Neural cell (in vitro differentiated cells): ENCODE measurements around the gene SHISA2. TPM values are rescaled to one million over a fixed set of nuclear protein-coding genes. Genes with fewer than 3 reads are reported as not detected.

Experiments
- H2AFZ ChIP-seq: fragments of 200-600, 300-800 bp; sonication (generic), shearing (Covaris generic); 2 replicates; pipeline ENCODE4 v1.6.0; 2014; ENCODE audit warnings: low read depth, mild to moderate bottlenecking, antibody characterized with exemption, low read length, moderate library complexity
- H3F3A ChIP-seq: fragments of 200-600 bp; shearing (Covaris generic); 2 replicates; pipeline ENCODE4 v1.6.1; 2016; ENCODE audit warnings: mild to moderate bottlenecking, moderate library complexity, mixed read lengths, antibody characterized with exemption, low read length; ENCODE audit not compliant: insufficient read depth, poor library complexity, severe bottlenecking
- H3K27ac ChIP-seq: fragments of 200-600, 300-800 bp; sonication (generic), shearing (Covaris generic); 2 replicates; pipeline ENCODE4 v1.5.1; 2014; ENCODE audit warnings: mild to moderate bottlenecking, low read length, moderate library complexity
- H3K27me3 ChIP-seq: fragments of 300-800, 200-600 bp; sonication (generic), shearing (Covaris generic); 2 replicates; pipeline ENCODE4 v1.6.0; 2014; ENCODE audit warnings: mild to moderate bottlenecking, low read depth, low read length, moderate library complexity; ENCODE audit not compliant: insufficient read depth
- H3K36me3 ChIP-seq: fragments of 300-800, 200-600 bp; sonication (generic), shearing (Covaris generic); 2 replicates; pipeline ENCODE4 v1.5.1; 2014; ENCODE audit warnings: mild to moderate bottlenecking, antibody characterized with exemption, low read length, moderate library complexity; ENCODE audit not compliant: insufficient read depth
- H3K4me2 ChIP-seq: fragments of 300-800, 200-600 bp; sonication (generic), shearing (Covaris generic); 2 replicates; pipeline ENCODE4 v1.6.0; 2014; ENCODE audit warnings: mild to moderate bottlenecking, low read length
- H3K4me3 ChIP-seq: fragments of 300-800, 200-600 bp; sonication (generic), shearing (Covaris generic); 2 replicates; pipeline ENCODE4 v1.5.1; 2014; ENCODE audit warnings: mild to moderate bottlenecking, low read length, moderate library complexity
- H3K79me2 ChIP-seq: fragments of 200-600 bp; shearing (Covaris generic); replicated peaks from 2 replicates; pipeline ENCODE4 v1.6.0; 2014; ENCODE audit warnings: mild to moderate bottlenecking, low read length, moderate library complexity; ENCODE audit not compliant: insufficient read depth
- H3K9ac ChIP-seq: fragments of 300-800, 200-600 bp; sonication (generic), shearing (Covaris generic); 2 replicates; pipeline ENCODE4 v1.6.1; 2016; ENCODE audit warnings: mild to moderate bottlenecking, low read length, mixed read lengths
- H3K9me2 ChIP-seq: fragments of 200-600 bp; shearing (Covaris generic); 2 replicates; pipeline ENCODE4 v1.6.1; 2016; ENCODE audit warnings: mild to moderate bottlenecking, low read length, mixed read lengths; ENCODE audit not compliant: insufficient read depth
- H3K9me3 ChIP-seq: fragments of 200-600, 300-800 bp; sonication (generic), shearing (Covaris generic); 2 replicates; pipeline ENCODE4 v1.6.1; 2016; ENCODE audit warnings: mild to moderate bottlenecking, mixed run types, low read length, moderate library complexity, mixed read lengths
- H4K20me1 ChIP-seq: fragments of 200-600 bp; shearing (Covaris generic); 2 replicates; pipeline ENCODE4 v1.6.1; 2016; ENCODE audit warnings: mild to moderate bottlenecking, mixed run types; ENCODE audit not compliant: insufficient read depth
- CTCF ChIP-seq: fragments of 450-650 bp; IDR thresholded peaks from 2 replicates; pipeline ENCODE4 v1.5.1; 2014; ENCODE audit warnings: antibody characterized with exemption, mild to moderate bottlenecking, moderate library complexity; ENCODE audit not compliant: poor library complexity, severe bottlenecking
- EP300 ChIP-seq: fragments of 450-650 bp; conservative IDR thresholded peaks from 2 replicates; pipeline ENCODE4 v1.6.1; 2014; ENCODE audit warnings: antibody characterized with exemption, mild to moderate bottlenecking, moderate library complexity; ENCODE audit not compliant: poor library complexity, severe bottlenecking
- MXI1 ChIP-seq: fragments of 450-650 bp; conservative IDR thresholded peaks from 2 replicates; pipeline ENCODE4 v1.6.1; 2014; ENCODE audit warnings: antibody characterized with exemption, mild to moderate bottlenecking; ENCODE audit not compliant: poor library complexity, severe bottlenecking
- POLR2AphosphoS5 ChIP-seq: IDR thresholded peaks from 2 replicates; pipeline ENCODE4 v1.6.1; 2012
- RAD21 ChIP-seq: fragments of 450-650 bp; conservative IDR thresholded peaks from 2 replicates; pipeline ENCODE4 v1.6.1; 2014; ENCODE audit warnings: antibody characterized with exemption, mild to moderate bottlenecking, moderate library complexity
- REST ChIP-seq: IDR thresholded peaks from 2 replicates; pipeline ENCODE4 v1.6.1; 2012; ENCODE audit warnings: borderline replicate concordance
- SMC3 ChIP-seq: fragments of 450-650 bp; conservative IDR thresholded peaks from 2 replicates; pipeline ENCODE4 v1.6.1; 2014; ENCODE audit warnings: antibody characterized with exemption, mild to moderate bottlenecking, moderate library complexity; ENCODE audit not compliant: poor library complexity
- polyA plus RNA-seq: library from polyadenylated mRNA; depleted of rRNA; stranded (reverse); fragments of >200 nt; gene quantifications from 2 replicates; pipeline ENCODE4 v1.2.3, GENCODE V29; 2014

The SHISA2 gene
- polyA plus RNA-seq, 1 donor from 2014 or later, result 2.3 TPM

- H3K9me3 ChIP-seq, result no peaks in the 10 kb centered on the region
- H3K4me2 ChIP-seq, result no peak overlapping the region
- no peak overlapping the region for H2AFZ ChIP-seq
- H4K20me1 ChIP-seq, result no peaks in the 10 kb centered on the region
- H3K79me2 ChIP-seq, result no peaks in the 10 kb centered on the region
- no peaks in the 10 kb centered on the region for H3F3A ChIP-seq
- H3K4me3 ChIP-seq, result no peak overlapping the region
- H3K27me3 ChIP-seq, result no peaks in the 10 kb centered on the region
- no peak overlapping the region for H3K9ac ChIP-seq
- H3K9me2 ChIP-seq, result no peaks in the 10 kb centered on the region
- no peak for TF ChIP-seq MXI1
- no peak overlapping the region for H3K27ac ChIP-seq
- H3K36me3 ChIP-seq, result no peaks in the 10 kb centered on the region
Measured at GRCh38 chr13:26061947-26062346, 10.1 kb upstream of the SHISA2 start.

- no peaks in the 10 kb centered on the region for H3K9me2 ChIP-seq
- no peaks in the 10 kb centered on the region for H3K36me3 ChIP-seq
- H3K27ac ChIP-seq, result no peak overlapping the region
- no peak overlapping the region for H3K4me3 ChIP-seq
- H3K9ac ChIP-seq, result no peak overlapping the region
- no peaks in the 10 kb centered on the region for H3K27me3 ChIP-seq
- H3K79me2 ChIP-seq, result no peaks in the 10 kb centered on the region
- no peak overlapping the region for H2AFZ ChIP-seq
- H4K20me1 ChIP-seq, result no peaks in the 10 kb centered on the region
- H3K9me3 ChIP-seq, result no peaks in the 10 kb centered on the region
- TF ChIP-seq RAD21 (no peak), POLR2AphosphoS5 (no peak), EP300 (no peak), SMC3 (no peak), MXI1 (no peak)
- no peaks in the 10 kb centered on the region for H3F3A ChIP-seq
- H3K4me2 ChIP-seq, result no peak overlapping the region
Measured at GRCh38 chr13:26061256-26061655, 9.4 kb upstream of the SHISA2 start.

GRCh38 chr13:26060357-26060756, 8.5 kb upstream of the SHISA2 start:
- Histone ChIP-seq H3K4me2 (no peak overlapping the region), H3K27me3 (no peaks in the 10 kb centered on the region), H2AFZ (no peak overlapping the region), H3K79me2 (no peaks in the 10 kb centered on the region), H3K9ac (no peak overlapping the region), H3K36me3 (no peaks in the 10 kb centered on the region), H3K27ac (no peak overlapping the region), H3K9me3 (no peaks in the 10 kb centered on the region), H3K4me3 (no peak overlapping the region), H3K9me2 (no peaks in the 10 kb centered on the region), H4K20me1 (no peaks in the 10 kb centered on the region), H3F3A (no peaks in the 10 kb centered on the region)
- TF ChIP-seq REST (no peak), CTCF (no peak), EP300 (no peak)
